Measurements from ENCODE around the gene GALNTL6. TPM values are rescaled to one million over a fixed set of nuclear protein-coding genes. Genes with fewer than 3 reads are reported as not detected.

The GALNTL6 gene
- total and polyA plus RNA-seq, 2 donors (not counting 1 experiment from before 2014, with no cell fraction given) = not detected

GRCh38 chr4:172497321-172497720 is 684.1 kb downstream of the GALNTL6 start:
- H3K4me3 ChIP-seq (replicated peaks in 1 of 4; ENCODE audit: control extremely low read depth in 1 of 4, insufficient read depth in 1 of 4, low read depth in 3 of 4, low read length in 4 of 4) = no peak overlapping the region
- TF ChIP-seq EZH2 (IDR thresholded peaks at IDR 0.05; ENCODE audit: low read length, missing control alignments) (no peak), CTCF (conservative IDR thresholded peaks at IDR 0.05 in 1 of 2, IDR thresholded peaks at IDR 0.05 in 1 of 2; ENCODE audit: low read depth in 1 of 2, low read length in 2 of 2) (no peak)
- no peaks in the 10 kb centered on the region for H3K36me3 ChIP-seq (ENCODE audit: control insufficient read depth, insufficient read depth, low read length)
- H3K4me1 ChIP-seq (ENCODE audit: control insufficient read depth, extremely low read depth, insufficient read depth, low read length) = no peaks in the 10 kb centered on the region
- DNase-seq (ENCODE audit: low read depth in 2 of 2) = no peak
- H3K4me2 ChIP-seq (ENCODE audit: extremely low read depth, insufficient read depth, low read length) = no peak overlapping the region
- H2AFZ ChIP-seq (ENCODE audit: low read length) = no peak overlapping the region
- H3K79me2 ChIP-seq (ENCODE audit: control insufficient read depth, insufficient read depth, low read length) = no peaks in the 10 kb centered on the region
- H3K9ac ChIP-seq (ENCODE audit: insufficient read depth, low read length) = no peak overlapping the region
- H3K27me3 ChIP-seq (ENCODE audit: control insufficient read depth, insufficient read depth, low read length) = no peaks in the 10 kb centered on the region
- H3K27ac ChIP-seq (ENCODE audit: insufficient read depth, low read length) = no peak overlapping the region
- no peaks in the 10 kb centered on the region for H3K9me3 ChIP-seq (ENCODE audit: control insufficient read depth, insufficient read depth, low read depth, low read length)
- no peaks in the 10 kb centered on the region for H4K20me1 ChIP-seq (ENCODE audit: control insufficient read depth, extremely low read depth, insufficient read depth, low read length)

GRCh38 chr4:172514011-172514410 is 700.8 kb downstream of the GALNTL6 start:
- TF ChIP-seq CTCF (conservative IDR thresholded peaks at IDR 0.05 in 1 of 2, IDR thresholded peaks at IDR 0.05 in 1 of 2; ENCODE audit: low read depth in 1 of 2, low read length in 2 of 2) (no peak), EZH2 (IDR thresholded peaks at IDR 0.05; ENCODE audit: low read length, missing control alignments) (no peak)
- no peak overlapping the region for H2AFZ ChIP-seq (ENCODE audit: low read length)
- H3K27me3 ChIP-seq (ENCODE audit: control insufficient read depth, insufficient read depth, low read length) = no peaks in the 10 kb centered on the region
- H3K9ac ChIP-seq (ENCODE audit: insufficient read depth, low read length) = no peak overlapping the region
- H3K36me3 ChIP-seq (ENCODE audit: control insufficient read depth, insufficient read depth, low read length) = no peaks in the 10 kb centered on the region
- no peaks in the 10 kb centered on the region for H4K20me1 ChIP-seq (ENCODE audit: control insufficient read depth, extremely low read depth, insufficient read depth, low read length)
- no peaks in the 10 kb centered on the region for H3K4me1 ChIP-seq (ENCODE audit: control insufficient read depth, extremely low read depth, insufficient read depth, low read length)
- DNase-seq (ENCODE audit: low read depth in 2 of 2) = no peak
- no peaks in the 10 kb centered on the region for H3K79me2 ChIP-seq (ENCODE audit: control insufficient read depth, insufficient read depth, low read length)
- H3K4me3 ChIP-seq (replicated peaks in 1 of 4; ENCODE audit: control extremely low read depth in 1 of 4, insufficient read depth in 1 of 4, low read depth in 3 of 4, low read length in 4 of 4) = no peak overlapping the region
- H3K9me3 ChIP-seq (ENCODE audit: control insufficient read depth, insufficient read depth, low read depth, low read length) = no peaks in the 10 kb centered on the region
- no peak overlapping the region for H3K27ac ChIP-seq (ENCODE audit: insufficient read depth, low read length)
- no peak overlapping the region for H3K4me2 ChIP-seq (ENCODE audit: extremely low read depth, insufficient read depth, low read length)

- Histone ChIP-seq H3K9ac (ENCODE audit: insufficient read depth, low read length) (no peak overlapping the region), H3K36me3 (ENCODE audit: control insufficient read depth, insufficient read depth, low read length) (no peaks in the 10 kb centered on the region)
These were observed 701.6 kb downstream of the GALNTL6 start for GRCh38 chr4:172514801-172515200.

More at GRCh38 chr4:172514801-172515200, 701.6 kb downstream of the GALNTL6 start:
- H3K27me3 ChIP-seq (ENCODE audit: control insufficient read depth, insufficient read depth, low read length) = no peaks in the 10 kb centered on the region
- no peak overlapping the region for H3K4me2 ChIP-seq (ENCODE audit: extremely low read depth, insufficient read depth, low read length)
- H3K9me3 ChIP-seq (ENCODE audit: control insufficient read depth, insufficient read depth, low read depth, low read length) = no peaks in the 10 kb centered on the region
- H3K4me3 ChIP-seq (replicated peaks in 1 of 4; ENCODE audit: control extremely low read depth in 1 of 4, insufficient read depth in 1 of 4, low read depth in 3 of 4, low read length in 4 of 4) = no peak overlapping the region
- H3K4me1 ChIP-seq (ENCODE audit: control insufficient read depth, extremely low read depth, insufficient read depth, low read length) = no peaks in the 10 kb centered on the region
- no peak for TF ChIP-seq EZH2 (IDR thresholded peaks at IDR 0.05; ENCODE audit: low read length, missing control alignments)
- TF ChIP-seq CTCF (conservative IDR thresholded peaks at IDR 0.05 in 1 of 2, IDR thresholded peaks at IDR 0.05 in 1 of 2; ENCODE audit: low read depth in 1 of 2, low read length in 2 of 2) = no peak
- H2AFZ ChIP-seq (ENCODE audit: low read length) = no peak overlapping the region
- no peaks in the 10 kb centered on the region for H4K20me1 ChIP-seq (ENCODE audit: control insufficient read depth, extremely low read depth, insufficient read depth, low read length)
- no peak overlapping the region for H3K27ac ChIP-seq (ENCODE audit: insufficient read depth, low read length)
- peak in 1 of 2 donors; percentile 33 for DNase-seq (ENCODE audit: low read depth in 2 of 2)
- no peaks in the 10 kb centered on the region for H3K79me2 ChIP-seq (ENCODE audit: control insufficient read depth, insufficient read depth, low read length)
